Stimulated activated CD4-positive, alpha-beta T cell treated with anti-CD3 and anti-CD28 coated beads, TNF-alpha, amount 100 ng/mL, for 1 hour (primary cell): ENCODE results near the gene BLACAT1.

Experiments
- DNase-seq, 3 donors: peaks; one replicate each; pipeline ENCODE4 v3.0.0-alpha.2; 2020; ENCODE audit warnings: low read depth in 3 of 3, low spot score in 1 of 3

Gene BLACAT1

GRCh38 chr1:205456868-205457745 lies 1.3 kb upstream of the BLACAT1 start:
- no peak for DNase-seq

GRCh38 chr1:205456383-205456867 lies 580 bp upstream of the BLACAT1 start:
- no peak for DNase-seq

GRCh38 chr1:205454903-205455335 lies 926 bp downstream of the BLACAT1 start:
- no peak for DNase-seq

GRCh38 chr1:205453466-205453865 lies 2.4 kb downstream of the BLACAT1 start:
- no peak for DNase-seq

GRCh38 chr1:205452933-205453332 lies 2.9 kb downstream of the BLACAT1 start:
- no peak for DNase-seq

GRCh38 chr1:205452364-205452763 lies 3.5 kb downstream of the BLACAT1 start:
- DNase-seq, result no peak

GRCh38 chr1:205451759-205452164 lies 4.1 kb downstream of the BLACAT1 start:
- no peak for DNase-seq

- no peak for DNase-seq
Observed at GRCh38 chr1:205451202-205451601, 4.6 kb downstream of the BLACAT1 start.

- no peak for DNase-seq
Observed at GRCh38 chr1:205450448-205450847, 5.4 kb downstream of the BLACAT1 start.

GRCh38 chr1:205449750-205450443 lies 5.9 kb downstream of the BLACAT1 start:
- DNase-seq, result no peak

GRCh38 chr1:205449254-205449749 lies 6.5 kb downstream of the BLACAT1 start:
- no peak for DNase-seq

GRCh38 chr1:205448540-205449253 lies 7.1 kb downstream of the BLACAT1 start:
- no peak for DNase-seq

GRCh38 chr1:205447457-205448341 lies 8.1 kb downstream of the BLACAT1 start:
- DNase-seq, result no peak

- DNase-seq, result no peak
Observed at GRCh38 chr1:205446828-205447227, 9.0 kb downstream of the BLACAT1 start.

- no peak for DNase-seq
Observed at GRCh38 chr1:205445646-205445935, 10.3 kb downstream of the BLACAT1 start.

- DNase-seq, result no peak
Observed at GRCh38 chr1:205444931-205445645, 10.8 kb downstream of the BLACAT1 start.

- DNase-seq, result no peak
Observed at GRCh38 chr1:205444300-205444930, 11.4 kb downstream of the BLACAT1 start.

GRCh38 chr1:205443585-205444299 lies 12.1 kb downstream of the BLACAT1 start:
- DNase-seq, result no peak
